Mammary epithelial cell (primary cell): ENCODE measurements around the gene TRIM39.

Experiments used
- EZH2 ChIP-seq: IDR thresholded peaks from 2 replicates; pipeline ENCODE4 v1.6.1; 2012; ENCODE audit warnings: low read length, inconsistent platforms, borderline replicate concordance
- TF ChIP-seq, protein P1 (sequence below), 2 donors: IDR thresholded peaks in 1 of 2; conservative IDR thresholded peaks in 1 of 2; 2 replicates each; pipeline ENCODE4 v1.5.1; 2011 to 2012; ENCODE audit warnings: inconsistent platforms in 2 of 2, low read length in 2 of 2, mild to moderate bottlenecking in 2 of 2, control low read depth in 1 of 2, low read depth in 1 of 2; ENCODE audit not compliant: insufficient read depth in 1 of 2; ENCODE audit errors: extremely low read depth in 1 of 2

DNA sequence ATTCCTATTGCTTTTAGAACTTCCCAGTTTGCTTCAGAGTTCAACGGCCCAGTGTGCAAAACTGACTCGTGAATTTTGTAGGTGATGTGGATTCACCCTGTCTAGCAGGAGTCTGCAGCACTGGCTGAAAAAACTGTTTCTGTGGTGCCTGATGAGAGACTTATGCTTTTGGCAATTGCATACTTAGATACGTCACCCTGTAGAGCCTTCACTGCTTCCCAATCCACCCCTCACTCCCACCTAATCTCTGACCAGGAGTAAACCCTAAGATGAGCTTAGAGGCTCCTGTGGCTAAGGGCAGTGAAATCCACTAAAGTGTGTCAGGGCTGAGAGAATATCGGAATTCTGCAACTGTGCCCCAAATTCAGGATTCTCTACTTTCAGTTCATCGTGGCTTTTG is 32.5 kb downstream of the TRIM39 start:
- TF ChIP-seq, protein P1, sequence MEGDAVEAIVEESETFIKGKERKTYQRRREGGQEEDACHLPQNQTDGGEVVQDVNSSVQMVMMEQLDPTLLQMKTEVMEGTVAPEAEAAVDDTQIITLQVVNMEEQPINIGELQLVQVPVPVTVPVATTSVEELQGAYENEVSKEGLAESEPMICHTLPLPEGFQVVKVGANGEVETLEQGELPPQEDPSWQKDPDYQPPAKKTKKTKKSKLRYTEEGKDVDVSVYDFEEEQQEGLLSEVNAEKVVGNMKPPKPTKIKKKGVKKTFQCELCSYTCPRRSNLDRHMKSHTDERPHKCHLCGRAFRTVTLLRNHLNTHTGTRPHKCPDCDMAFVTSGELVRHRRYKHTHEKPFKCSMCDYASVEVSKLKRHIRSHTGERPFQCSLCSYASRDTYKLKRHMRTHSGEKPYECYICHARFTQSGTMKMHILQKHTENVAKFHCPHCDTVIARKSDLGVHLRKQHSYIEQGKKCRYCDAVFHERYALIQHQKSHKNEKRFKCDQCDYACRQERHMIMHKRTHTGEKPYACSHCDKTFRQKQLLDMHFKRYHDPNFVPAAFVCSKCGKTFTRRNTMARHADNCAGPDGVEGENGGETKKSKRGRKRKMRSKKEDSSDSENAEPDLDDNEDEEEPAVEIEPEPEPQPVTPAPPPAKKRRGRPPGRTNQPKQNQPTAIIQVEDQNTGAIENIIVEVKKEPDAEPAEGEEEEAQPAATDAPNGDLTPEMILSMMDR (conservative IDR thresholded peaks at IDR 0.05 in 1 of 2, IDR thresholded peaks at IDR 0.05 in 1 of 2; ENCODE audit: extremely low read depth in 1 of 2, insufficient read depth in 1 of 2, low read depth in 1 of 2, low read length in 2 of 2): no peak
- no peak for TF ChIP-seq EZH2
